Gastrocnemius medialis (tissue), 4 donors: ENCODE results near the gene WDR54.
A peak's percentile ranks its signal among the peaks of the same experiment; 100 is the strongest.

Experiments
- POLR2A ChIP-seq, 2 donors: fragments of 450-650 bp; IDR thresholded peaks; one replicate each; pipeline ENCODE4 v1.6.1; 2017; ENCODE audit warnings: antibody characterized with exemption in 2 of 2, mild to moderate bottlenecking in 2 of 2, moderate library complexity in 2 of 2
- TF ChIP-seq, protein P1 (sequence below), 5 experiments: fragments of 450-650 bp in 3 of 5; fragments of 200-600 bp in 2 of 5; sonication (generic) in 2 of 5; IDR thresholded peaks in 4 of 5; conservative IDR thresholded peaks in 1 of 5; 1 replicate in 4 of 5; 2 replicates in 1 of 5; pipeline ENCODE4 v1.5.1; 2016 to 2019; ENCODE audit warnings: antibody characterized with exemption in 5 of 5, mild to moderate bottlenecking in 3 of 5, moderate library complexity in 3 of 5

DNA sequence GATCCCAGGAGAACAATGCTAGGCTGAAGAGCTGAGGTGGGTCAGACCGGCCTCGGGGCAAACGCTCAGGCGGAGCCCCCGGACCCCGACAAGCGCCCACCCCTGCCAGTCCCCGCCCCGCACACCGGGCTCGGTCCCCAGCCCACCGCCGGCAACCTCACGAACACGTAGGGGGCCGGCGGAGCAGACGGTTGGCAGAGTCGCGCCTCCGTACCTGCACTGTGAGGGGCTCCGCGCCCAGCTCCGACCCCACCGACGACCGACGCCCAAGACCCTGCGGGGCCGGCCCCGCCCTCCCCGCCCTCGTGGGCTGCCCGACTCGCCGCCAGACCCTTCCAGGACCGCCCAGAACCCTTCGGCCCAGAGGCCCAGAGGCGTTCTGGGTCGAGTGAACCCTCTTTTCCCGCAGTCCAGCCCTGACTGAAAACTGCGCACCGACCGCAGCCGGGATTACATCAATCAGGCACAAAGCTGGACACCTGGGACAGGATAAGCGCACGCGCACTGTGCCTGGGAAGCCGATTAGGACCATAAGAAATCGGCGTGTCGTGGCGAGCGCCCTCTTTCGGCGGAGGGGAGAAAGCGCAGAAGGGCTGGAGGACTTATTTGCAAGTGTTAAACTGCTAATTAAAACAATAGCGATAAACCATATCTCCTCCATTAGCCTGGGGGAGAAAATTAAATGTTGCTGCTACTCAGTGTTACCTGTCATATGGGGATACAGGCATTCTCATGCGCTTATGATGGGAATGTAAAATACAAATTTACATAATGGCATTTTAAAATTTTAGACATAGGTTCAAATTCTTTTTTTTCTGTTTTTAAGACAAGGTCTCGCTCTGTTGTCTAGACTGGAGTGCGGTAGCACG is 29.7 kb upstream of the WDR54 start:
- TF ChIP-seq, protein P1, sequence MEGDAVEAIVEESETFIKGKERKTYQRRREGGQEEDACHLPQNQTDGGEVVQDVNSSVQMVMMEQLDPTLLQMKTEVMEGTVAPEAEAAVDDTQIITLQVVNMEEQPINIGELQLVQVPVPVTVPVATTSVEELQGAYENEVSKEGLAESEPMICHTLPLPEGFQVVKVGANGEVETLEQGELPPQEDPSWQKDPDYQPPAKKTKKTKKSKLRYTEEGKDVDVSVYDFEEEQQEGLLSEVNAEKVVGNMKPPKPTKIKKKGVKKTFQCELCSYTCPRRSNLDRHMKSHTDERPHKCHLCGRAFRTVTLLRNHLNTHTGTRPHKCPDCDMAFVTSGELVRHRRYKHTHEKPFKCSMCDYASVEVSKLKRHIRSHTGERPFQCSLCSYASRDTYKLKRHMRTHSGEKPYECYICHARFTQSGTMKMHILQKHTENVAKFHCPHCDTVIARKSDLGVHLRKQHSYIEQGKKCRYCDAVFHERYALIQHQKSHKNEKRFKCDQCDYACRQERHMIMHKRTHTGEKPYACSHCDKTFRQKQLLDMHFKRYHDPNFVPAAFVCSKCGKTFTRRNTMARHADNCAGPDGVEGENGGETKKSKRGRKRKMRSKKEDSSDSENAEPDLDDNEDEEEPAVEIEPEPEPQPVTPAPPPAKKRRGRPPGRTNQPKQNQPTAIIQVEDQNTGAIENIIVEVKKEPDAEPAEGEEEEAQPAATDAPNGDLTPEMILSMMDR (IDR thresholded peaks at IDR 0.05 in 4 of 5, conservative IDR thresholded peaks at IDR 0.05 in 1 of 5) = peak; percentile 83 to 98 (median 93)
- peak in 1 of 2 donors; percentile 23 for TF ChIP-seq POLR2A (IDR thresholded peaks at IDR 0.05)
